ENCODE results near the gene ZNF785. TPM values are rescaled to one million over a fixed set of nuclear protein-coding genes. Genes with fewer than 3 reads are reported as not detected.

ZNF785 gene
- total and polyA plus RNA-seq, 2 of the 13 experiments (the other 11 are each of a cell fraction or from before 2014, with no cell fraction given) = 0.01 TPM; not detected in 1

DNA sequence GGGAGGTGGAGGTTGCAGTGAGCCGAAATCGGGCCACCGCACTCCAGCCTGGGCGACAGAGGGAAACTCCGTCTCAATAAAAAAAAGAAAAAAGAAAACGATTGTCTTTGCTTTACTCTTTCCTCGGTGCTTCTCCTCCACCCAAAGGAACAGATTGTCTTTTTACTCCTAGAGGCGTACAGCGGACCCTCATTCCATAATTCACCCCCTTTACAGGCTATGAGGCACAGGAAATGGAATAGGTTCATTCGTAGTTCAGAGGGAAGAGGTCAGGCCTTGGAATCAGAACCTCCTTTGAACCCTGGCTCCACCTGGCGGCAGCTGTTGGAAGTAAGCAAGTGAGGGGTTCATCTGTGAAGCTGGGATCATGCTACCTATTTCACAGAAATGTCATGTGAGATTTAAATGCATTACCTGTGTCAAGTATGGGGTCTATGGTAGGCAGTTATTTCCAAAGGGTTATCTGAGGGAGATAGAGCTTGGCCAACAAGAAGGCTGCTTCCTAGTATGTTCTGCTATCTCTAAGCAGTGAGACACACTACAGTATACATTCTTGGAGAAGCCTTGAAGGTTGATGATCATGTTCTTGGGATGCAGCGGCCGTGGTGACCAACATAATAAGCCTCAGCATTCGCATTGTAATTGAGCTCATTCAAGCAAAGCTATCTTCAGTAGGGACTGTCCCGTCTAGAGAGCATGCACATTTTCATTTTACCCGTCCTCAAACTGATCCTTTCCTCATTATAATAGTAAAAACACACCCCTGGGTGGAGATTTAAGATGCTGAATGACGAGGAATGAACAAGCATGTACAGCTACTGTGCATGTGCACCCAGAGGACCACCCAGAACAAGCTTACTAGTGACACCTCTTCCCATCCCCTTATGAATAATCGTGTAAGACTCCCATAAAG is 43.4 kb upstream of the ZNF785 start (continued):
- TF ChIP-seq ZHX2 (IDR thresholded peaks at IDR 0.05; ENCODE audit: low read depth) = no peak
- no peak for TF ChIP-seq ZHX2 (CRISPR knock-in tag; IDR thresholded peaks at IDR 0.05; ENCODE audit: borderline replicate concordance)
- TF ChIP-seq ZFP36L1 (CRISPR knock-in tag; IDR thresholded peaks at IDR 0.05) = no peak
- TF ChIP-seq, protein P1, sequence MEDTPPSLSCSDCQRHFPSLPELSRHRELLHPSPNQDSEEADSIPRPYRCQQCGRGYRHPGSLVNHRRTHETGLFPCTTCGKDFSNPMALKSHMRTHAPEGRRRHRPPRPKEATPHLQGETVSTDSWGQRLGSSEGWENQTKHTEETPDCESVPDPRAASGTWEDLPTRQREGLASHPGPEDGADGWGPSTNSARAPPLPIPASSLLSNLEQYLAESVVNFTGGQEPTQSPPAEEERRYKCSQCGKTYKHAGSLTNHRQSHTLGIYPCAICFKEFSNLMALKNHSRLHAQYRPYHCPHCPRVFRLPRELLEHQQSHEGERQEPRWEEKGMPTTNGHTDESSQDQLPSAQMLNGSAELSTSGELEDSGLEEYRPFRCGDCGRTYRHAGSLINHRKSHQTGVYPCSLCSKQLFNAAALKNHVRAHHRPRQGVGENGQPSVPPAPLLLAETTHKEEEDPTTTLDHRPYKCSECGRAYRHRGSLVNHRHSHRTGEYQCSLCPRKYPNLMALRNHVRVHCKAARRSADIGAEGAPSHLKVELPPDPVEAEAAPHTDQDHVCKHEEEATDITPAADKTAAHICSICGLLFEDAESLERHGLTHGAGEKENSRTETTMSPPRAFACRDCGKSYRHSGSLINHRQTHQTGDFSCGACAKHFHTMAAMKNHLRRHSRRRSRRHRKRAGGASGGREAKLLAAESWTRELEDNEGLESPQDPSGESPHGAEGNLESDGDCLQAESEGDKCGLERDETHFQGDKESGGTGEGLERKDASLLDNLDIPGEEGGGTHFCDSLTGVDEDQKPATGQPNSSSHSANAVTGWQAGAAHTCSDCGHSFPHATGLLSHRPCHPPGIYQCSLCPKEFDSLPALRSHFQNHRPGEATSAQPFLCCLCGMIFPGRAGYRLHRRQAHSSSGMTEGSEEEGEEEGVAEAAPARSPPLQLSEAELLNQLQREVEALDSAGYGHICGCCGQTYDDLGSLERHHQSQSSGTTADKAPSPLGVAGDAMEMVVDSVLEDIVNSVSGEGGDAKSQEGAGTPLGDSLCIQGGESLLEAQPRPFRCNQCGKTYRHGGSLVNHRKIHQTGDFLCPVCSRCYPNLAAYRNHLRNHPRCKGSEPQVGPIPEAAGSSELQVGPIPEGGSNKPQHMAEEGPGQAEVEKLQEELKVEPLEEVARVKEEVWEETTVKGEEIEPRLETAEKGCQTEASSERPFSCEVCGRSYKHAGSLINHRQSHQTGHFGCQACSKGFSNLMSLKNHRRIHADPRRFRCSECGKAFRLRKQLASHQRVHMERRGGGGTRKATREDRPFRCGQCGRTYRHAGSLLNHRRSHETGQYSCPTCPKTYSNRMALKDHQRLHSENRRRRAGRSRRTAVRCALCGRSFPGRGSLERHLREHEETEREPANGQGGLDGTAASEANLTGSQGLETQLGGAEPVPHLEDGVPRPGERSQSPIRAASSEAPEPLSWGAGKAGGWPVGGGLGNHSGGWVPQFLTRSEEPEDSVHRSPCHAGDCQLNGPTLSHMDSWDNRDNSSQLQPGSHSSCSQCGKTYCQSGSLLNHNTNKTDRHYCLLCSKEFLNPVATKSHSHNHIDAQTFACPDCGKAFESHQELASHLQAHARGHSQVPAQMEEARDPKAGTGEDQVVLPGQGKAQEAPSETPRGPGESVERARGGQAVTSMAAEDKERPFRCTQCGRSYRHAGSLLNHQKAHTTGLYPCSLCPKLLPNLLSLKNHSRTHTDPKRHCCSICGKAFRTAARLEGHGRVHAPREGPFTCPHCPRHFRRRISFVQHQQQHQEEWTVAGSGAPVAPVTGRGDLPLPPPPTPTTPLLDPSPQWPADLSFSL (CRISPR knock-in tag; IDR thresholded peaks at IDR 0.05) = no peak
- peak; percentile 81 for TF ChIP-seq ZFX (CRISPR knock-in tag; IDR thresholded peaks at IDR 0.05; ENCODE audit: low read depth)
- TF ChIP-seq ZNF263 (CRISPR knock-in tag; IDR thresholded peaks at IDR 0.05) = no peak
- TF ChIP-seq ZKSCAN8 (CRISPR knock-in tag; IDR thresholded peaks at IDR 0.05; ENCODE audit: borderline replicate concordance) = no peak
- TF ChIP-seq, protein P2, sequence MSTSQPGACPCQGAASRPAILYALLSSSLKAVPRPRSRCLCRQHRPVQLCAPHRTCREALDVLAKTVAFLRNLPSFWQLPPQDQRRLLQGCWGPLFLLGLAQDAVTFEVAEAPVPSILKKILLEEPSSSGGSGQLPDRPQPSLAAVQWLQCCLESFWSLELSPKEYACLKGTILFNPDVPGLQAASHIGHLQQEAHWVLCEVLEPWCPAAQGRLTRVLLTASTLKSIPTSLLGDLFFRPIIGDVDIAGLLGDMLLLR (CRISPR knock-in tag; IDR thresholded peaks at IDR 0.05) = no peak
- no peak for TF ChIP-seq HDAC1 (CRISPR knock-in tag; IDR thresholded peaks at IDR 0.05)
- no peak for TF ChIP-seq ARNT (IDR thresholded peaks at IDR 0.05)
- peak; percentile 57; the same call in 1 of the 2 replicates for TF ChIP-seq SALL1 (CRISPR knock-in tag; IDR thresholded peaks at IDR 0.05)
- no peak for TF ChIP-seq PCBP2 (optimal IDR thresholded peaks at IDR 0.05; ENCODE audit: low read depth, low read length, poor library complexity, severe bottlenecking)
- 0 out of 2 replicates have a peak, but pooled peaks have one; percentile 61 for TF ChIP-seq KAT7 (CRISPR knock-in tag; IDR thresholded peaks at IDR 0.05; ENCODE audit: borderline replicate concordance)
- TF ChIP-seq BCL6 (CRISPR knock-in tag; IDR thresholded peaks at IDR 0.05) = peak; percentile 23; the same call in 1 of the 2 replicates
- peak; percentile 93 for TF ChIP-seq SMC3 (IDR thresholded peaks at IDR 0.05; ENCODE audit: low read length)
